Activated T-cell treated with anti-CD3 and anti-CD28 coated beads for 24 hours (primary cell): ENCODE measurements around the gene HMGCS2.
A peak's percentile ranks its signal among the peaks of the same experiment; 100 is the strongest.
"Not testable (repeated sequence)": the region's sequence is repeated elsewhere in the genome, so short reads cannot be mapped to it uniquely, and the experiment has no call there.

Experiments used
- DNase-seq: peaks from one replicate; pipeline ENCODE4 v3.0.0-alpha.2; 2020; ENCODE audit warnings: low read depth

The HMGCS2 gene

GRCh38 chr1:119731741-119732430, 36.8 kb downstream of the HMGCS2 start:
- DNase-seq = no peak

- no peak for DNase-seq
Observed at GRCh38 chr1:119731060-119731459, 37.6 kb downstream of the HMGCS2 start.

DNA sequence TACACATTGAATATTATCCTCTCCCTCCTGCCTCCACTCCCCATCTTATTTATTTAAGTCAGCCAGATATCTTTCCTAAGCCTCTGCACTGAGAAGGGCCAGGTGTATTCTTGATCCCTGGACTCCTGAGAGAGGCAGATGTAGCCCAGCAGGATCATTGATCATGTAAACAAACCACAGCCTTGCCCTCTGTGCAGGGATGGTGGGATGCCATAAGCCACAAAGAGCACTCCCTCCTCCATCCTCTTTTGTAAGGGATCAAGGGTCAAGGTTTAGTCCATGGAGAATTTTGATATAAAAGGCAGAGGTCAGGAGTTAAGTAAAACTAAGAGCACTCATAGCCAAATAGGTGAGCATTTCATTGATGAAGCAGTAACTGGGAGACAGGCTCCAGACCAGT, 39.7 kb downstream of the HMGCS2 start:
- no peak for DNase-seq

DNA sequence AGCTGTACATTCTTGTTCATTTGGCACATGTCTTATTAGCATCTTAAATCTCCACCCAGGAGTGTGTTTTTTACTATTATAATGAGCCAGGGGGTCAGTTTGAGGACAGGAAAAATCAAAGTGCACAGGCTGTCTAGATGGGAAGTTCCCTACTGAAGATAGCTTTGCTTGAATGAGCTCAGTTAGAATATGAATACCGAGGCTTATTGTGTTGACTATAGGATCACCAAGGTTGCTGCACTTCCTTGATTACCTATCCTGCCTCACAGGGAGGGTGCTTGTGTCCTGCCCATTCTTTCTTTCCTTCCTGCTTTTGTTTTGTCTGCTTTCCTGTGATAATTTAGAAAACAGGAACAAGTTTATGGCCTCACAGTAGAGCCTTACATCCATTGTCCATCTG, 40.7 kb downstream of the HMGCS2 start:
- no peak for DNase-seq

DNA sequence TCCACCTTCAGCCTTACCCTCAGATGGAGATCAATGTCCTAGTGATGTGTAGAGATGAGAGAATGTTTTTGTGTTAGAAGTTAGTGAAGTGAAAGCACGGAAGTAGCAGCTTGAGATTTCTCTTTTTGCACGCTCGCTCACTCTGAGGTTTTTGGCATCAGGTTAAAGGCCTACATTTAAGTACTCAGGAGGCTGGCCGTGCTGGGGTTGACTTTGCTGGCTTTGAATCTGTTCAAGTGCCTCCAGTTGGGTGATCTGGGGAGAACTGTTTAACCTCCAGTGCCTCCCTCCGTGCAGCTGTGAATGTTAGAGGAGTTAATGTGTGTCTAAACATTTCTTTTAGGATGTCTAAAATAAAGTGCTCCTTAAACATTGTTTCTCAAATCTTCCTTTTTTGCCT, 43.1 kb downstream of the HMGCS2 start:
- no peak for DNase-seq

- no peak for DNase-seq
Observed at GRCh38 chr1:119724611-119725218, 44.0 kb downstream of the HMGCS2 start.

- no peak for DNase-seq
Observed at GRCh38 chr1:119721896-119722295, 46.8 kb downstream of the HMGCS2 start.

DNA sequence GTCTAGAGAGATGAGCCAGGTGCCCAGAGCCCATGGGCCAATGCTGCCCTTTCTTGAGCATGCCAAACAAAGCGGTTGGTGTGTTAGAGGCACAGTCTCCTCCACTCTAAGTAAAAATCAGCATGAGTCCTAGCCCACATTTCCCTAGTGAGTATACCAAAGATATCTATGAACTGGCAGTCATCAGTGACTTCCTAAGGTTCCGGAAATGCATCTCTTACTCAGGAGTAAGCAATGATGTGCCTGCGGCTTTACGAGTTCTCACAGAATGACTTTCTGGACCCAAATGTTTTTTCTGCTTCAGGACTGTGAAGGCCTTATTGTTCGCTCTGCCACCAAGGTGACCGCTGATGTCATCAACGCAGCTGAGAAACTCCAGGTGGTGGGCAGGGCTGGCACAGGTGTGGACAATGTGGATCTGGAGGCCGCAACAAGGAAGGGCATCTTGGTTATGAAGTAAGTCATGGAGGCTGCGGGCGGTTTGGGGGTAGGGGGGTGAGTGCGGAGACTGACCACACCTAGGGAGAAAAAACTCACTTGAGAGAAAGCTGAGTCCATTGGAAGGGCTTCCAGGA, 47.8 kb downstream of the HMGCS2 start:
- no peak for DNase-seq

GRCh38 chr1:119718972-119719371, 49.7 kb downstream of the HMGCS2 start:
- DNase-seq = no peak

GRCh38 chr1:119718409-119718808, 50.3 kb downstream of the HMGCS2 start:
- no peak for DNase-seq

DNA sequence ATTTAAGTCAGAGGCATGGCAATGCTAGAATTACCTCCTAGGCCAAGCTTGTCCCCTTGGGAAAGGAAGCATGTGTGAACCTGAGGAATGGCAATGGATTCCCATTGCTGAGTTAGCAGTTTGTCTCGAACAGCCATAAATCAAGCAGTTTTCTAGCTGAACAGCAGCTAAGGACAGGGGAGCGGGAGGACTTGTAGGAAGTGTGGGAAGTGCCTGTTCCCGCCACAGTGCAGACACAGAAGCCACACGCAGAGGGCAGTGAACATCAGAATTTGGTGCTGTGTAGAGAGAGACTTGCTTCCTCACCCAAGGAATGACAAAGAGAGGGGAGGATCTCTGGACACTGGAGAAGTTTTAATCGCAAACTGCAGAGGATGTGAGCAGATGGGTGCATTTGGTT, 53.2 kb downstream of the HMGCS2 start:
- no peak for DNase-seq

DNA sequence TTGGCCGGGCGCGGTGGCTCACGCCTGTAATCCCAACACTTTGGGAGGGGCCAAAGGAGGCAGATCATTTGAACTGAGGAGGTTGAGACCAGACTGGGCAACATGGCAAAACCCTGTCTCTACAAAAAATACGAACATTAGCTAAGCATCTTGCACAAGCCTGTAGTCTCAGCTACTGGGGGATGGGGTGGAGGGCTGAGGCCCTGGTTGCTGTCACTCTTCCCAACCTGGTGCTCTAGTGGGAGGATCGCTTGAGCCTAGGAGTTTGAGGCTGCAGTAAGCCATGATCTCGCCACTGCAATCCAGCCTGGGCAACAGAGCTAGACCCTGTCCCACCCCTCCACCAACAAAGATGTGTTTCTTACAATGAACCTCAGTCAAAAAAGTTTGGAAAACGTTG, 54.1 kb downstream of the HMGCS2 start:
- no peak for DNase-seq

- no peak for DNase-seq
Observed at GRCh38 chr1:119713749-119714456, 54.8 kb downstream of the HMGCS2 start.

GRCh38 chr1:119713039-119713748, 55.5 kb downstream of the HMGCS2 start:
- DNase-seq = no peak

DNA sequence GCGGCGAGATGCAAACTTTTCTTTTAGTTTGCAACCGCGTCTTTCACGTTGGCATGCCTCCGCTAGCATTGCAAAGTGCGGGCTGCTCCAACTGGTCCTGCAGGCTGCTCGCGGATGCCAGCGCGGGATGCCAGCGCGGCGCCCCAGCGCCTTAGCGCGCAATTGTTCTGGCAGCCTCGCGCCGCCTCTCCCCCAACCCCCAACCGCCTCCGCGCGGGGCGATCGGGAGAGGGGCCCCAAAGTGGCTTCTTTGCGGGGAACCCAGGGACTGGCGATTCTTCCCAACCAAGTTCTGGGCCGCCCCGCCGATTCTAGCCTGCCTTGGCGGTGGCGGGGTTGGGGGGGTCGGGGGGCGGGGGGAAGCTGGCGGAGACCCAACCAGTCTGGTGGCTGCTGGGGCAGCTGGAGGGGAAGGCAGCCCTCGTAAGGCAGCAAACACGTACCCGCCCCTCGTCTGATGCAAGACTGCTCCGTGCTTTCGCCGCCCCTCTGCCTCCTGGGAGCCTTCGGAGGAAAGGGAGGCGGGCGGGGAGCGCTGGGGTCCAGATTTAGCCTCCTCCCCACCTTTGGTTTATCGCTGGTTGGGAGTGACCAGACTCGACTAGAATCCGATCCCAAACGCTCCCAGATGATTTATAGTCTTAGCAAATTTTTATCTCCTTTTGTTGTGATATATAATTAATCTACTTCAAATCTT, 56.2 kb downstream of the HMGCS2 start:
- DNase-seq = peak; percentile 23

DNA sequence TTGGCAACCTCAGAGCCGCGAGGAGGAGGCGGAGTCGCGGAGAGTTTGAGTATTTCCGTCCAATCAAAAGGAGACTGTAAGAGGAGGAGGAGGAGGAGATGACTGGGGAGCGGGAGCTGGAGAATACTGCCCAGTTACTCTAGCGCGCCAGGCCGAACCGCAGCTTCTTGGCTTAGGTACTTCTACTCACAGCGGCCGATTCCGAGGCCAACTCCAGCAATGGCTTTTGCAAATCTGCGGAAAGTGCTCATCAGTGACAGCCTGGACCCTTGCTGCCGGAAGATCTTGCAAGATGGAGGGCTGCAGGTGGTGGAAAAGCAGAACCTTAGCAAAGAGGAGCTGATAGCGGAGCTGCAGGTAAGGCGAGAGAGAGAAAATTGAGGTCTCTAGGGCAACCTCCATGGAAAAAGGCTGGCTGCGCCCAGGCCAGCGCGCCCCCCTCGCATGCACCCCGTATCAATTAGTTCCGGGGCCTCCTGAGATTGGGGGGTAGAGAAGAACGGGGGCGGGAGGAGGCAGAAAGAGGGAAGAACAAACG, 56.8 kb downstream of the HMGCS2 start, which contains the start of gene PHGDH:
Gene PHGDH (plus strand): TSS at position 131 of the 538 bp plus-strand sequence. CDS start 89 bp downstream, at position 220.
- DNase-seq = peak; percentile 41

DNA sequence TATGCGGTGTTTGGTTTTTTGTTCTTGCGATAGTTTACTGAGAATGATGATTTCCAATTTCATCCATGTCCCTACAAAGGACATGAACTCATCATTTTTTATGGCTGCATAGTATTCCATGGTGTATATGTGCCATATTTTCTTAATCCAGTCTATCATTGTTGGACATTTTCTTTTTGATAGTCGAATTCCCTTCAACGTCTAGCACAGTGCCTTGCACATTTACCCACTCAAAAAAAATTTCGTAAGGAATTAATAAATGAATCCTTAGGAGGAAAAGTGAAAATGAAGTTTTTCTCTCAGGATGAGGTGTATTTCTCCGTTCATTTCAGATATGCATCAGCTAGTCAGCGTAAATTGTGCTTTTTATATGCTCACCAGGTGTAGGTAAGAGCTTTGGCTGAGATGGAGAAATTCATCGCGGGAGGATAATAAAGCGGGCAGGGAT, 57.3 kb downstream of the HMGCS2 start:
- not testable (repeated sequence) for DNase-seq

DNA sequence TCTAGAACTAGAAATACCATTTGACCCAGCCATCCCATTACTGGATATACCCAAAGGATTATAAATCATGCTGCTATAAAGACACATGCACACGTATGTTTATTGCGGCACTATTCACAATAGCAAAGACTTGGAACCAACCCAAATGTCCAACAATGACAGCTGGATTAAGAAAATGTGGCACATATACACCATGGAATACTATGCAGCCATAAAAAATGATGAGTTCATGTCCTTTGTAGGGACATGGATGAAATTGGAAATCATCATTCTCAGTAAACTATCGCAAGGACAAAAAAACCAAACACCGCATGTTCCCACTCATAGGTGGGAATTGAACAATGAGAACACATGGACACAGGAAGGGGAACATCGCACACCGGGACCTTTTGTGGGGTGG, 62.1 kb downstream of the HMGCS2 start:
- DNase-seq = not testable (repeated sequence)

DNA sequence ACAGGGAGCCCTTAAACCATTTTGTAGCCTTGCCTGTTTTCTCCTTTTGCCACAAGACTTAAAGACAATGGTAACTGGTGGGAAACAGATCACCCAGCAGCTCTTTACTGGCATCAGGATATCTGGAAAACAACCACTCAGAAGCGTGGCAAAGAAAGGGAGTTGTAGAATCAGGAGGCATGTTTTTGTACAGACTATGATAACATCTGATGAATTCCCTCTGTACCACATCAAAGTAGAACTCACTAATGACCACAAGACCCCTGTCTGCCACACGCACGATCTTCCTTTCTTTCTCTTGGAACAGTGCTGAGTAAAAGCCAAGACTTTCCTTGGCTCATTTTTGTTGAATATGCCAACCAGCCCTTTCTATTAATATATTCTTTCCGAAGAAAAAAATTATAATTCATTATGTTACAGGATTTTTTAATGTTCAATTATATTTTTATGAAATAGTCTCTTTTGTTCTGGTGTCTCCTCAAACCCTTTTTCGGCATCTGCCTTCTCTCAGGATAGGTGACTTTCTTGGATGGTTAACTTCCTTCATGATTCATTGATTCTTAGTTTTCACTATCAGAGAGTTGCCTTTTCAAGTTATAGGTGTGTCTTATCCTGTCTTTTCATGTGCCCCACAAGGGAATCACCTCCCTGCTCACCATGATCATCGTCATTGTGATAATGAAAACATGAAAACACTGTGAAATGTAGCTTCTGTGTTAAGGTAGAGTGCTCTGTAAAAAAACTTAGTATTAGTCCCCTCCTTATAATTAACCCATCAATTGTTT, 64.8 kb downstream of the HMGCS2 start:
- no peak for DNase-seq

DNA sequence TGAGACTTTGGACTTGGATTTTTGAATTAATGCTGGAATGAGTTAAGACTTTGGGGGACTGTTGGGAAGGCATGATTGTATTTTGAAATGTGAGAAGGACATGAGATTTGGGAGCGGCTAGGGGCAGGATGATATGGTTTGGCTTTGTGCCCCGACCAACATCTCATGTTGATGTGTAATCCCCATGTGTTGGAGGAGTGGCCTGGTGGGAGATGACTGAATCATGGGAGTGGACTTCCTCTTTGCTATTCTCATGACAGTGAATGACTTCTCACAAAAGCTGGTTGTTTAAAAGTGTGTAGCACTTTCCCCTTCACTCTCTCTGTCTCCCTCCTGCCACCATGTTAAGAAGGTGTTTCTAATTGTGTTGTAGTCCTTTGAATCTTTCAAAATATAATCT, 66.3 kb downstream of the HMGCS2 start:
- no peak for DNase-seq
